MM.1S (cell line): ENCODE measurements around the gene LIPK.

Experiments
- DNase-seq: peaks from one replicate; pipeline ENCODE4 v3.0.0-alpha.2; 2015
- H2AFZ ChIP-seq: fragments of 300-600 bp; sonication (generic); 2 replicates; pipeline ENCODE4 v1.6.0; 2016; ENCODE audit warnings: antibody characterized with exemption, low read length
- H3F3A ChIP-seq: fragments of 300-600 bp; sonication (generic); 2 replicates; pipeline ENCODE4 v1.6.1; 2016; ENCODE audit warnings: mild to moderate bottlenecking, antibody characterized with exemption, low read length, moderate library complexity, mixed read lengths; ENCODE audit not compliant: insufficient read depth
- H3K27ac ChIP-seq: fragments of 300-600 bp; sonication (generic); 2 replicates; pipeline ENCODE4 v1.5.1; 2016; ENCODE audit warnings: mild to moderate bottlenecking, low read length
- H3K27me3 ChIP-seq: fragments of 300-600 bp; sonication (generic); replicated peaks from 2 replicates; pipeline ENCODE4 v1.6.0; 2016; ENCODE audit warnings: low read length; ENCODE audit not compliant: insufficient read depth
- H3K36me3 ChIP-seq: fragments of 300-600 bp; sonication (generic); replicated peaks from 2 replicates; pipeline ENCODE4 v1.6.1; 2016; ENCODE audit warnings: mild to moderate bottlenecking, low read length, mixed read lengths; ENCODE audit not compliant: insufficient read depth
- H3K4me1 ChIP-seq: fragments of 300-600 bp; sonication (generic); 2 replicates; pipeline ENCODE4 v1.6.1; 2016; ENCODE audit warnings: low read length, mixed read lengths
- H3K4me2 ChIP-seq: fragments of 300-600 bp; sonication (generic); 2 replicates; pipeline ENCODE4 v1.6.0; 2016; ENCODE audit warnings: low read depth, low read length
- H3K4me3 ChIP-seq: fragments of 300-600 bp; sonication (generic); 2 replicates; pipeline ENCODE4 v1.5.1; 2016; ENCODE audit warnings: low read length, mixed read lengths
- H3K79me2 ChIP-seq: fragments of 300-600 bp; sonication (generic); 2 replicates; pipeline ENCODE4 v1.6.1; 2016; ENCODE audit warnings: mixed run types, low read length, mixed read lengths
- H3K9ac ChIP-seq: fragments of 300-600 bp; sonication (generic); 2 replicates; pipeline ENCODE4 v1.6.1; 2016; ENCODE audit warnings: low read length, mixed read lengths
- H3K9me2 ChIP-seq: fragments of 300-600 bp; sonication (generic); replicated peaks from 2 replicates; pipeline ENCODE4 v1.6.1; 2016; ENCODE audit warnings: mild to moderate bottlenecking, low read length, mixed read lengths; ENCODE audit not compliant: insufficient read depth
- H3K9me3 ChIP-seq: fragments of 300-600 bp; sonication (generic); replicated peaks from 2 replicates; pipeline ENCODE4 v1.6.1; 2016; ENCODE audit warnings: mild to moderate bottlenecking, low read length, mixed read lengths; ENCODE audit not compliant: insufficient read depth
- H4K20me1 ChIP-seq: fragments of 300-600 bp; sonication (generic); 2 replicates; pipeline ENCODE4 v1.6.1; 2016; ENCODE audit warnings: mild to moderate bottlenecking, low read length, moderate library complexity, mixed read lengths; ENCODE audit not compliant: insufficient read depth
- EZH2 ChIP-seq: fragments of 300-600 bp; sonication (generic); optimal IDR thresholded peaks from 2 replicates; pipeline ENCODE3; 2017; ENCODE audit warnings: low read depth, mild to moderate bottlenecking, antibody characterized with exemption, low read length, mixed read lengths
- EZH2phosphoT487 ChIP-seq: fragments of 300-600 bp; sonication (generic); IDR thresholded peaks from 2 replicates; pipeline ENCODE4 v1.6.1; 2018; ENCODE audit warnings: antibody characterized with exemption, low read length
- TF ChIP-seq, protein P1 (sequence below): fragments of 300-600 bp; sonication (generic); IDR thresholded peaks from 2 replicates; pipeline ENCODE4 v1.5.1; 2016; ENCODE audit warnings: antibody characterized with exemption, low read length, mixed read lengths

The LIPK gene

DNA sequence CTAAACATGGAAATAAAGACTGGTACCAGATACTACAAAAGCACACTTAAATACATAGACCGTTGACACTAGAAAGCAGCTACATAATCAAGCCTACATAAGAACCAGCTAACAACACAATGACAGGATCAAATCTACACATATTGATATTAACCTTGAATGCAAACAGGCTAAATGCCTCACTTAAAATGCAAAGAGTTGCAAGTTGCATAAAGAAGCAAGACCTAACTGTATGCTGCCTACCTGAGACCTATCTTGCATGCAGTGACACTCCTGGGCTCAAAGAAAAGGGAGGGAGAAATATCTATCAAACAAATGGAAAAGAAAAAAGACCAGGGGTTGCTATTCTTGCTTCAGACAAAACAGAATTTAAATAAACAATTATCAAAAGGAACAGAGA, 39.6 kb downstream of the LIPK start:
- Histone ChIP-seq H3K36me3 (no peaks in the 10 kb centered on the region), H3F3A (no peaks in the 10 kb centered on the region), H3K9me3 (no peaks in the 10 kb centered on the region), H3K9me2 (no peaks in the 10 kb centered on the region), H2AFZ (no peak overlapping the region), H3K4me3 (no peak overlapping the region), H3K9ac (no peak overlapping the region), H4K20me1 (no peaks in the 10 kb centered on the region), H3K27ac (no peak overlapping the region), H3K4me2 (no peak overlapping the region), H3K4me1 (no peaks in the 10 kb centered on the region), H3K79me2 (no peaks in the 10 kb centered on the region), H3K27me3 (no peaks in the 10 kb centered on the region)
- no peak for DNase-seq
- TF ChIP-seq, protein P1, sequence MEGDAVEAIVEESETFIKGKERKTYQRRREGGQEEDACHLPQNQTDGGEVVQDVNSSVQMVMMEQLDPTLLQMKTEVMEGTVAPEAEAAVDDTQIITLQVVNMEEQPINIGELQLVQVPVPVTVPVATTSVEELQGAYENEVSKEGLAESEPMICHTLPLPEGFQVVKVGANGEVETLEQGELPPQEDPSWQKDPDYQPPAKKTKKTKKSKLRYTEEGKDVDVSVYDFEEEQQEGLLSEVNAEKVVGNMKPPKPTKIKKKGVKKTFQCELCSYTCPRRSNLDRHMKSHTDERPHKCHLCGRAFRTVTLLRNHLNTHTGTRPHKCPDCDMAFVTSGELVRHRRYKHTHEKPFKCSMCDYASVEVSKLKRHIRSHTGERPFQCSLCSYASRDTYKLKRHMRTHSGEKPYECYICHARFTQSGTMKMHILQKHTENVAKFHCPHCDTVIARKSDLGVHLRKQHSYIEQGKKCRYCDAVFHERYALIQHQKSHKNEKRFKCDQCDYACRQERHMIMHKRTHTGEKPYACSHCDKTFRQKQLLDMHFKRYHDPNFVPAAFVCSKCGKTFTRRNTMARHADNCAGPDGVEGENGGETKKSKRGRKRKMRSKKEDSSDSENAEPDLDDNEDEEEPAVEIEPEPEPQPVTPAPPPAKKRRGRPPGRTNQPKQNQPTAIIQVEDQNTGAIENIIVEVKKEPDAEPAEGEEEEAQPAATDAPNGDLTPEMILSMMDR, result no peak
- TF ChIP-seq EZH2, result no peak
- TF ChIP-seq EZH2phosphoT487, result no peak

DNA sequence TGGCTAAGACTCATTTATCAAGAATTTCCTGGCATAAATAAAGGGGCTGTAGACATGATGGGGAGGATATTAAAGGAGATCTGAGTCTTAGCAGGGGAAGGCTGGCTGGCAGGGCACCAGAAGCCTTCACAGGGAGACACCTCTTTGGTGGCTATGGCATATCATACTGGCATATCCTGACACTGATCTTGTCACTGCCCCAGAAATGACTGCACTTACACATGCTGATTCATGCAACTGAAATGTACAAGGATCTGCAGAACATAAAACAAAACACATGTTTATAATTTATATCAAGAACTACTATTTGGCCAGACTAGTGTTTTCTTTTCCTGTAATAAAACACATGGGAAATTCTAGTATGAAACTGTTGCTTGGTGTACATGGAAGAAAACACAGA, 48.2 kb downstream of the LIPK start:
- H3K4me2 ChIP-seq, result no peak overlapping the region
- H3K79me2 ChIP-seq, result no peaks in the 10 kb centered on the region

DNA sequence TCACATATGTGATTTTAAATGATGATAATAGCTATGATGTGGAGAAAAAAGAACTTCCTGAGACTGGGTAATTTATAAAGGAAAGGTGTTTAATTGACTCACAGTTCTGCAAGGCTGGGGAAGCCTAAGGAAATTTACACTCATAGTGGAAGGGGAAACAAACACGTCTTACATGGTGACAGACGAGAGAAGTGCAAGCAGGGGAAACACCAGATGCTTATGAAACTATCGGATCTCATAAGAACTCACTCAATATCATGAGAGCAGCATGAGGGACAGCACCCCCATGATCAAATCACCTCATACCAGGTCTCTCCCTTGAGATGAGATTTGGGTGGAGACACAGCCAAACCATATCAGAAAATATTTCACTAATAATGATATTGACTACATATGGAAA, 49.7 kb downstream of the LIPK start:
- Histone ChIP-seq H3F3A (no peaks in the 10 kb centered on the region), H3K4me1 (no peaks in the 10 kb centered on the region), H3K4me2 (no peak overlapping the region), H2AFZ (no peak overlapping the region), H3K79me2 (no peaks in the 10 kb centered on the region), H3K9ac (no peak overlapping the region), H3K9me2 (no peaks in the 10 kb centered on the region), H3K27me3 (no peaks in the 10 kb centered on the region), H4K20me1 (no peaks in the 10 kb centered on the region), H3K27ac (no peak overlapping the region), H3K36me3 (no peaks in the 10 kb centered on the region), H3K4me3 (no peak overlapping the region), H3K9me3 (no peaks in the 10 kb centered on the region)
- no peak for DNase-seq
- TF ChIP-seq EZH2phosphoT487, result no peak
- TF ChIP-seq EZH2, result no peak
- TF ChIP-seq, protein P1, result no peak

More for the DNA sequence above, 48.2 kb downstream of the LIPK start:
- Histone ChIP-seq H3K27me3 (no peaks in the 10 kb centered on the region), H3K9me2 (no peaks in the 10 kb centered on the region), H3K4me1 (no peaks in the 10 kb centered on the region), H2AFZ (no peak overlapping the region), H3K9ac (no peak overlapping the region), H3K9me3 (no peaks in the 10 kb centered on the region), H4K20me1 (no peaks in the 10 kb centered on the region), H3K4me3 (no peak overlapping the region), H3K27ac (no peak overlapping the region), H3F3A (no peaks in the 10 kb centered on the region), H3K36me3 (no peaks in the 10 kb centered on the region)
- no peak for DNase-seq
- TF ChIP-seq EZH2, result no peak
- TF ChIP-seq, protein P1, result no peak
- TF ChIP-seq EZH2phosphoT487, result no peak
